SK-N-SH (cell line): ENCODE measurements around the gene B4GALT6. TPM values are rescaled to one million over a fixed set of nuclear protein-coding genes. Genes with fewer than 3 reads are reported as not detected.

Experiments used
- CTCF ChIA-PET: fragments of 300-600, 350-600 bp; formaldehyde crosslinking; extraction: SDS; loops from one replicate; lab custom pipeline; 2021; lab: Yijun Ruan, JAX
- POLR2A ChIA-PET: fragments of 350-600 bp; sonication (Branson Sonifier 250); formaldehyde crosslinking; extraction: SDS; loops from one replicate; lab custom pipeline; 2020; ENCODE audit warnings: antibody characterized with exemption, inconsistent platforms; lab: Yijun Ruan, JAX
- DNase-seq: peaks from one replicate; pipeline ENCODE4 v3.0.0; 2012
- H2AFZ ChIP-seq: fragments of 200-600 bp; sonication (generic); 2 replicates; pipeline ENCODE4 v1.8.1; 2016; ENCODE audit warnings: antibody characterized with exemption, mild to moderate bottlenecking, low read depth
- H3F3A ChIP-seq: fragments of 200-600 bp; sonication (generic); replicated peaks from 2 replicates; pipeline ENCODE3; 2016; ENCODE audit warnings: antibody characterized with exemption, mild to moderate bottlenecking; ENCODE audit not compliant: insufficient read depth
- H3K27ac ChIP-seq, 2 experiments: fragments of 200-500 bp in 1 of 2; fragments of 200-600 bp in 1 of 2; sonication (Bioruptor generic) in 1 of 2; sonication (generic), shearing (Covaris generic) in 1 of 2; 2 replicates each; pipeline versions ENCODE4 v1.5.1 to v1.6.1; 2014 to 2016; ENCODE audit warnings: low read depth in 2 of 2, inconsistent platforms in 1 of 2, low read length in 1 of 2, mild to moderate bottlenecking in 1 of 2, mixed read lengths in 1 of 2
- H3K27me3 ChIP-seq: fragments of 200-600 bp; sonication (generic), shearing (Covaris generic); 2 replicates; pipeline ENCODE4 v1.6.1; 2016; ENCODE audit warnings: mixed run types; ENCODE audit not compliant: insufficient read depth
- H3K36me3 ChIP-seq, 2 experiments: fragments of 200-500 bp in 1 of 2; fragments of 200-600 bp in 1 of 2; sonication (Bioruptor generic) in 1 of 2; sonication (generic) in 1 of 2; replicated peaks in 1 of 2; 2 replicates each; pipeline versions ENCODE3 to v1.5.1; 2014 to 2016; ENCODE audit warnings: low read length in 1 of 2, mild to moderate bottlenecking in 1 of 2; ENCODE audit not compliant: insufficient read depth in 2 of 2, control insufficient read depth in 1 of 2
- H3K4me1 ChIP-seq, 2 experiments: fragments of 200-500 bp in 1 of 2; fragments of 200-600 bp in 1 of 2; sonication (Bioruptor generic) in 1 of 2; sonication (generic), shearing (Covaris generic) in 1 of 2; 2 replicates each; pipeline versions ENCODE4 v1.5.1 to v1.6.1; 2014 to 2016; ENCODE audit warnings: low read depth in 1 of 2, low read length in 1 of 2, mixed run types in 1 of 2; ENCODE audit not compliant: insufficient read depth in 2 of 2, control insufficient read depth in 1 of 2
- H3K4me2 ChIP-seq: fragments of 200-600 bp; sonication (generic), shearing (Covaris generic); 2 replicates; pipeline ENCODE4 v1.6.1; 2017; ENCODE audit warnings: mixed run types
- H3K4me3 ChIP-seq, 2 experiments: fragments of 200-500 bp in 1 of 2; fragments of 200-600 bp in 1 of 2; sonication (Bioruptor generic) in 1 of 2; sonication (generic), shearing (Covaris generic) in 1 of 2; 2 replicates each; pipeline versions ENCODE4 v1.5.1 to v1.8.1; 2014 to 2016; ENCODE audit warnings: low read depth in 2 of 2, inconsistent platforms in 1 of 2, low read length in 1 of 2, mild to moderate bottlenecking in 1 of 2, mixed read lengths in 1 of 2, moderate library complexity in 1 of 2
- H3K79me2 ChIP-seq: fragments of 200-600 bp; sonication (generic); 2 replicates; pipeline ENCODE4 v1.8.1; 2017; ENCODE audit warnings: mild to moderate bottlenecking; ENCODE audit not compliant: insufficient read depth
- H3K9ac ChIP-seq: fragments of 200-600 bp; sonication (generic); 2 replicates; pipeline ENCODE4 v1.6.1; 2017; ENCODE audit warnings: mixed run types
- H3K9me2 ChIP-seq: fragments of 200-600 bp; sonication (generic); 2 replicates; pipeline ENCODE4 v1.6.1; 2017; ENCODE audit warnings: mixed run types
- H3K9me3 ChIP-seq: fragments of 200-600 bp; sonication (generic); 2 replicates; pipeline ENCODE4 v1.6.1; 2017; ENCODE audit warnings: mixed run types, mild to moderate bottlenecking, moderate library complexity
- H4K20me1 ChIP-seq: fragments of 200-600 bp; sonication (generic); 2 replicates; pipeline ENCODE4 v1.6.1; 2017; ENCODE audit warnings: mild to moderate bottlenecking, mixed run types; ENCODE audit not compliant: insufficient read depth
- CHD2 ChIP-seq: fragments of 150-350 bp; IDR thresholded peaks from 2 replicates; pipeline ENCODE4 v1.6.1; 2018; ENCODE audit warnings: low read length; ENCODE audit not compliant: partially characterized antibody
- EZH2phosphoT487 ChIP-seq: fragments of 200-600 bp; sonication (generic); IDR thresholded peaks from 2 replicates; pipeline ENCODE4 v1.6.1; 2017; ENCODE audit warnings: low read depth, mixed run types, mild to moderate bottlenecking, antibody characterized with exemption, moderate library complexity, borderline replicate concordance
- FOXM1 ChIP-seq: IDR thresholded peaks from 2 replicates; pipeline ENCODE4 v1.4.0; 2012; ENCODE audit warnings: low read depth, mild to moderate bottlenecking
- GABPA ChIP-seq: IDR thresholded peaks from 2 replicates; pipeline ENCODE4 v1.4.0; 2012; ENCODE audit warnings: low read depth, mild to moderate bottlenecking
- GATA2 ChIP-seq: sonication (generic); formaldehyde crosslinking; IDR thresholded peaks from 2 replicates; pipeline ENCODE4 v1.5.0; 2020; ENCODE audit warnings: mild to moderate bottlenecking, missing genetic modification reagents
- IRF3 ChIP-seq: fragments of 150-350 bp; IDR thresholded peaks from 2 replicates; pipeline ENCODE4 v1.6.1; 2016; ENCODE audit warnings: mild to moderate bottlenecking, low read depth, low read length
- JUND ChIP-seq: IDR thresholded peaks from 2 replicates; pipeline ENCODE4 v1.4.0; 2012
- MEF2A ChIP-seq: IDR thresholded peaks from 2 replicates; pipeline ENCODE4 v1.4.0; 2012; ENCODE audit warnings: low read depth, borderline replicate concordance
- NRF1 ChIP-seq: IDR thresholded peaks from 2 replicates; pipeline ENCODE4 v1.6.1; 2012; ENCODE audit warnings: low read depth, mild to moderate bottlenecking, low read length
- PBX3 ChIP-seq: IDR thresholded peaks from 2 replicates; pipeline ENCODE4; 2012
- RFX5 ChIP-seq: IDR thresholded peaks from 2 replicates; pipeline ENCODE4 v1.6.1; 2012; ENCODE audit warnings: mild to moderate bottlenecking, improper control_type of control experiment, low read length
- SMC3 ChIP-seq: IDR thresholded peaks from 2 replicates; pipeline ENCODE4 v1.6.1; 2012; ENCODE audit warnings: low read depth, low read length, improper control_type of control experiment
- TCF12 ChIP-seq: IDR thresholded peaks from 2 replicates; pipeline ENCODE4 v1.4.0; 2012
- TEAD4 ChIP-seq: IDR thresholded peaks from 2 replicates; pipeline ENCODE4 v1.4.0; 2012; ENCODE audit warnings: mild to moderate bottlenecking, borderline replicate concordance; ENCODE audit not compliant: insufficient read depth
- USF1 ChIP-seq: IDR thresholded peaks from 2 replicates; pipeline ENCODE4 v1.4.0; 2012; ENCODE audit warnings: low read depth, borderline replicate concordance
- YY1 ChIP-seq: IDR thresholded peaks from 2 replicates; pipeline ENCODE4 v1.4.0; 2012; ENCODE audit warnings: low read depth, mild to moderate bottlenecking
- ZBTB33 ChIP-seq: IDR thresholded peaks from 2 replicates; pipeline ENCODE4 v1.4.0; 2012; ENCODE audit warnings: low read depth, borderline replicate concordance
- WGBS: methylation state at CpG from one replicate; pipeline ENCODE4 v1.1.6; 2017; ENCODE audit warnings: low lambda C conversion rate; 5-methylcytosine and 5-hydroxymethylcytosine counted together
- polyA plus RNA-seq, 3 experiments: library from polyadenylated mRNA; depleted of rRNA; stranded (reverse); fragments of >200 nt; gene quantifications; 2 replicates each; pipeline ENCODE4 v1.2.3, GENCODE V29; 2012

B4GALT6 gene
- polyA plus RNA-seq, 1 of the 3 experiments (the other 2 are of a cell fraction): 3.1 TPM

- ChIA-PET CTCF (interaction anchor here (1.1 to 4.9 kb wide), 9 partner anchors 12 to 252 kb away, joined by 4 to 92 read pairs (median 6); no protein-coding TSS in a partner anchor), POLR2A (no interaction called here)
- DNase-seq: peak; percentile 58
Observed at GRCh38 chr18:31723990-31724711, 39.8 kb upstream of the B4GALT6 start.

GRCh38 chr18:31723639-31723989, 39.2 kb upstream of the B4GALT6 start:
- Histone ChIP-seq H3K79me2 (no peaks in the 10 kb centered on the region), H3K27ac (no peak overlapping the region), H4K20me1 (no peaks in the 10 kb centered on the region), H3K4me1 (peaks cover 0 to 4% of the 10 kb centered on the region in 2 experiments; a peak in 1 of 4 replicates), H3K9me2 (no peaks in the 10 kb centered on the region), H3K9ac (no peak overlapping the region), H3F3A (no peaks in the 10 kb centered on the region), H3K27me3 (no peaks in the 10 kb centered on the region; the same call in 1 of the 2 replicates), H2AFZ (no peak overlapping the region), H3K4me2 (peak overlapping the region; percentile 71; the same call in 1 of the 2 replicates), H3K9me3 (no peaks in the 10 kb centered on the region), H3K4me3 (peak overlapping the region in 1 of 2 experiments; percentile 55; a peak in 2 of 4 replicates), H3K36me3 (no peaks in the 10 kb centered on the region)
- ChIA-PET POLR2A (no interaction called here), CTCF (interaction anchor here (1.1 to 4.9 kb wide), 14 partner anchors 11 to 253 kb away, joined by 4 to 92 read pairs (median 8); no protein-coding TSS in a partner anchor)
- WGBS: 75% methylated on average over 6 of the region's 7 CpGs
- DNase-seq: no peak
- TF ChIP-seq PBX3 (no peak), USF1 (no peak), IRF3 (no peak), TEAD4 (no peak), MEF2A (no peak), YY1 (no peak), ZBTB33 (no peak), GABPA (no peak), CHD2 (no peak), SMC3 (no peak), TCF12 (no peak)

More at GRCh38 chr18:31723990-31724711, 39.8 kb upstream of the B4GALT6 start:
- Histone ChIP-seq H3F3A (no peaks in the 10 kb centered on the region), H3K9me2 (no peaks in the 10 kb centered on the region), H3K9me3 (no peaks in the 10 kb centered on the region), H3K4me2 (peak overlapping the region; percentile 71; the same call in 1 of the 2 replicates), H2AFZ (peak overlapping the region; percentile 56; the same call in 1 of the 2 replicates), H3K4me3 (peak overlapping the region; percentile 19 to 55; a peak in 2 of 4 replicates), H4K20me1 (no peaks in the 10 kb centered on the region), H3K27ac (no peak overlapping the region), H3K27me3 (no peaks in the 10 kb centered on the region; the same call in 1 of the 2 replicates), H3K9ac (no peak overlapping the region), H3K36me3 (no peaks in the 10 kb centered on the region), H3K4me1 (peaks cover 0 to 4% of the 10 kb centered on the region in 2 experiments; a peak in 1 of 4 replicates), H3K79me2 (no peaks in the 10 kb centered on the region)
- TF ChIP-seq NRF1 (no peak), RFX5 (no peak), PBX3 (no peak), EZH2phosphoT487 (no peak), GATA2 (CRISPR knock-in tag) (no peak), JUND (no peak), IRF3 (no peak), FOXM1 (no peak)
- 14% methylated on average over 34 of the region's 43 CpGs for WGBS
